ENCODE data around the gene EPHB1.

DNA sequence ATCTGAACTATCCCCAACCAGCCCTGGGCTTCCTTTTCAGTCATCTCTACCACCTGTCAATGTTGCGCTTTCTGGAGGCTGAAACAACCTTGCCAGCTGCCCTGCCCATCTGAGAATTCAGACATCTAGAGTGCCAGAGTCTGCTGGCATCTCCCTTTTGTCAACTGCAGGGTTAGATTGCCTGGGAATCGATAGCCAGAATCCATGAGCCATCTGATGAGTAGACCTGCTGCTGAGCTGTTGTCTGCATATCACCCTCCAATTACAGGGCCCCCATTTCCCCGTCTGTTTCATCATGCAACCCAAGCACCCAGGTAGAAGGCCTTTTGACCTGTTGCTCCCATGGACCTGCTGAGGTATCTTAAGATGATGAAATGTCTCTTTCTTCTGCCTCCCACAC, 280.1 kb downstream of the EPHB1 start:
- TF ChIP-seq POLR2A (IDR thresholded peaks at IDR 0.05) (no peak), EP300 (IDR thresholded peaks at IDR 0.05; ENCODE audit: low read depth) (no peak)

Measured in transverse colon (tissue), 1 donor.